Measurements from ENCODE around the gene KIRREL1. TPM values are rescaled to one million over a fixed set of nuclear protein-coding genes. Genes with fewer than 3 reads are reported as not detected.

KIRREL1 gene
- total RNA-seq, 1 experiment from 2014 or later = 30.5 TPM

DNA sequence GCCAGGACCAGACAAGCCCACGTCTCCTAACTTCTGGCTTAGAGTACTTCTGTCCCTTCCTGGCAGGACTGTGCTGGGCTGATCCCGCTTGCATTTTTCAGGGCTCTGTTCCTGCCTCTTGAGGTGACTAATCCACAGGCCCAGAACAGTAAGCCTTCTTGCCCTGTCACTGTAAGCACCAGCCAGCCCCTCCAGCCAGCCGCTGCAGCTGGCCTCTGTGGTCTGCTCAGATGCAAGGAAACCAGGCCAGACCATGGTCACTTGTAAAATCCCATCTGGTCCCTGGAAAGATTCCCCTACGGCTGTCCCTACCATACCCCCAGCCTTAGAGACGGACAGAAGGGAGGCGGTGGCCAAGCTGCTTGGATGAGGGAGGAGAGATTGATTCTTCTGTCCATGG lies 74.2 kb downstream of the KIRREL1 start:
- no peak overlapping the region for H2BK120ac ChIP-seq (ENCODE audit: low read depth, low read length, poor library complexity, severe bottlenecking)
- H3K36me3 Mint-ChIP-seq (ENCODE audit: insufficient read depth in 1 of 3, low read depth in 3 of 3) = peaks cover 0 to 6% (median 4%) of the 10 kb centered on the region in 3 experiments; a peak in 4 of 7 replicates
- no peaks in the 10 kb centered on the region for H4K20me1 ChIP-seq (ENCODE audit: control insufficient read depth, insufficient read depth, insufficient read length)
- H4K5ac ChIP-seq (ENCODE audit: insufficient read length, low read depth, low read length) = no peak overlapping the region
- peak overlapping the region in 1 of 3 experiments; percentile 79; a peak in 1 of 7 replicates for H3K27ac Mint-ChIP-seq
- no peaks in the 10 kb centered on the region for H3K79me1 ChIP-seq (ENCODE audit: insufficient read depth, low read depth, low read length, poor library complexity, severe bottlenecking)
- no peaks in the 10 kb centered on the region for H3K23me2 ChIP-seq (ENCODE audit: insufficient read length, low read depth, low read length, poor library complexity, severe bottlenecking)
- H3T11ph ChIP-seq (ENCODE audit: low read length) = no peak overlapping the region
- no peaks in the 10 kb centered on the region; the same call in 1 of the 2 replicates for H3K79me2 ChIP-seq (ENCODE audit: insufficient read depth, low read length)
- peaks cover 1% of the 10 kb centered on the region; the same call in 1 of the 2 replicates for H3K27me3 Mint-ChIP-seq (ENCODE audit: low read depth)
- H3K27me3 ChIP-seq (ENCODE audit: insufficient read depth, low read length) = no peaks in the 10 kb centered on the region
- H2BK12ac ChIP-seq (ENCODE audit: insufficient read length, low read depth, low read length) = no peak overlapping the region
- WGBS (ENCODE audit: extremely low coverage, insufficient read length, low lambda C conversion rate) = no CpG with 5 or more reads among the region's 6 CpGs
- no peak overlapping the region for H2BK20ac ChIP-seq (ENCODE audit: low read depth, low read length, poor library complexity, severe bottlenecking)
- no peak overlapping the region for H3K4ac ChIP-seq (ENCODE audit: low read depth, low read length)
- H3K9me3 Mint-ChIP-seq = no peaks in the 10 kb centered on the region
- H2AK5ac ChIP-seq (ENCODE audit: insufficient read length, low read length) = no peak overlapping the region
- H3K9me3 ChIP-seq (ENCODE audit: control insufficient read depth, low read depth, low read length) = no peaks in the 10 kb centered on the region
- no peak overlapping the region for H3K9ac ChIP-seq (ENCODE audit: extremely low read depth, insufficient read length, low read length)
- H2AFZ ChIP-seq (ENCODE audit: low read length) = no peak overlapping the region
- TF ChIP-seq CTCF (conservative IDR thresholded peaks at IDR 0.05) = no peak
- no peak overlapping the region for H2BK5ac ChIP-seq (ENCODE audit: insufficient read length, low read length)
- no peak overlapping the region for H3K4me2 ChIP-seq (ENCODE audit: insufficient read depth, insufficient read length, low read length)
- H3K23ac ChIP-seq (ENCODE audit: insufficient read length, low read depth, low read length) = no peak overlapping the region
- no peaks in the 10 kb centered on the region; the same call in 1 of the 2 replicates for H3K4me1 ChIP-seq (ENCODE audit: insufficient read depth, low read length)
- H4K91ac ChIP-seq (ENCODE audit: insufficient read length, low read depth, low read length) = no peak overlapping the region
- no peak for DNase-seq
- H3K18ac ChIP-seq (ENCODE audit: insufficient read length, low read depth, low read length) = no peak overlapping the region
- H3K27ac ChIP-seq (ENCODE audit: insufficient read length, low read depth, low read length) = no peak overlapping the region
- no peak overlapping the region for H3K56ac ChIP-seq (ENCODE audit: insufficient read length, low read depth, low read length)
- no peak overlapping the region for H4K8ac ChIP-seq (replicated peaks; ENCODE audit: insufficient read length, low read depth, low read length)
- H2BK15ac ChIP-seq (ENCODE audit: low read depth, low read length) = no peak overlapping the region
- H3K4me3 Mint-ChIP-seq = no peak overlapping the region
- H3K4me1 Mint-ChIP-seq = peaks cover 46 to 53% of the 10 kb centered on the region in 2 experiments
- H3K14ac ChIP-seq (ENCODE audit: insufficient read depth, low read length) = no peak overlapping the region

All from H9 (cell line).